SK-N-SH (cell line): ENCODE measurements around the gene EYA2. TPM values are rescaled to one million over a fixed set of nuclear protein-coding genes. Genes with fewer than 3 reads are reported as not detected.

Source experiments
- CTCF ChIA-PET: fragments of 300-600, 350-600 bp; formaldehyde crosslinking; extraction: SDS; loops from one replicate; lab custom pipeline; 2021; lab: Yijun Ruan, JAX
- POLR2A ChIA-PET: fragments of 350-600 bp; sonication (Branson Sonifier 250); formaldehyde crosslinking; extraction: SDS; loops from one replicate; lab custom pipeline; 2020; ENCODE audit warnings: antibody characterized with exemption, inconsistent platforms; lab: Yijun Ruan, JAX
- DNase-seq: peaks from one replicate; pipeline ENCODE4 v3.0.0; 2012
- H2AFZ ChIP-seq: fragments of 200-600 bp; sonication (generic); 2 replicates; pipeline ENCODE4 v1.8.1; 2016; ENCODE audit warnings: antibody characterized with exemption, mild to moderate bottlenecking, low read depth
- H3F3A ChIP-seq: fragments of 200-600 bp; sonication (generic); replicated peaks from 2 replicates; pipeline ENCODE3; 2016; ENCODE audit warnings: antibody characterized with exemption, mild to moderate bottlenecking; ENCODE audit not compliant: insufficient read depth
- H3K27ac ChIP-seq, 2 experiments: fragments of 200-500 bp in 1 of 2; fragments of 200-600 bp in 1 of 2; sonication (Bioruptor generic) in 1 of 2; sonication (generic), shearing (Covaris generic) in 1 of 2; 2 replicates each; pipeline versions ENCODE4 v1.5.1 to v1.6.1; 2014 to 2016; ENCODE audit warnings: low read depth in 2 of 2, inconsistent platforms in 1 of 2, low read length in 1 of 2, mild to moderate bottlenecking in 1 of 2, mixed read lengths in 1 of 2
- H3K27me3 ChIP-seq: fragments of 200-600 bp; sonication (generic), shearing (Covaris generic); 2 replicates; pipeline ENCODE4 v1.6.1; 2016; ENCODE audit warnings: mixed run types; ENCODE audit not compliant: insufficient read depth
- H3K36me3 ChIP-seq, 2 experiments: fragments of 200-500 bp in 1 of 2; fragments of 200-600 bp in 1 of 2; sonication (Bioruptor generic) in 1 of 2; sonication (generic) in 1 of 2; replicated peaks in 1 of 2; 2 replicates each; pipeline versions ENCODE3 to v1.5.1; 2014 to 2016; ENCODE audit warnings: low read length in 1 of 2, mild to moderate bottlenecking in 1 of 2; ENCODE audit not compliant: insufficient read depth in 2 of 2, control insufficient read depth in 1 of 2
- H3K4me1 ChIP-seq, 2 experiments: fragments of 200-500 bp in 1 of 2; fragments of 200-600 bp in 1 of 2; sonication (Bioruptor generic) in 1 of 2; sonication (generic), shearing (Covaris generic) in 1 of 2; 2 replicates each; pipeline versions ENCODE4 v1.5.1 to v1.6.1; 2014 to 2016; ENCODE audit warnings: low read depth in 1 of 2, low read length in 1 of 2, mixed run types in 1 of 2; ENCODE audit not compliant: insufficient read depth in 2 of 2, control insufficient read depth in 1 of 2
- H3K4me2 ChIP-seq: fragments of 200-600 bp; sonication (generic), shearing (Covaris generic); 2 replicates; pipeline ENCODE4 v1.6.1; 2017; ENCODE audit warnings: mixed run types
- H3K4me3 ChIP-seq, 2 experiments: fragments of 200-500 bp in 1 of 2; fragments of 200-600 bp in 1 of 2; sonication (Bioruptor generic) in 1 of 2; sonication (generic), shearing (Covaris generic) in 1 of 2; 2 replicates each; pipeline versions ENCODE4 v1.5.1 to v1.8.1; 2014 to 2016; ENCODE audit warnings: low read depth in 2 of 2, inconsistent platforms in 1 of 2, low read length in 1 of 2, mild to moderate bottlenecking in 1 of 2, mixed read lengths in 1 of 2, moderate library complexity in 1 of 2
- H3K79me2 ChIP-seq: fragments of 200-600 bp; sonication (generic); 2 replicates; pipeline ENCODE4 v1.8.1; 2017; ENCODE audit warnings: mild to moderate bottlenecking; ENCODE audit not compliant: insufficient read depth
- H3K9ac ChIP-seq: fragments of 200-600 bp; sonication (generic); 2 replicates; pipeline ENCODE4 v1.6.1; 2017; ENCODE audit warnings: mixed run types
- H3K9me2 ChIP-seq: fragments of 200-600 bp; sonication (generic); 2 replicates; pipeline ENCODE4 v1.6.1; 2017; ENCODE audit warnings: mixed run types
- H3K9me3 ChIP-seq: fragments of 200-600 bp; sonication (generic); 2 replicates; pipeline ENCODE4 v1.6.1; 2017; ENCODE audit warnings: mixed run types, mild to moderate bottlenecking, moderate library complexity
- H4K20me1 ChIP-seq: fragments of 200-600 bp; sonication (generic); 2 replicates; pipeline ENCODE4 v1.6.1; 2017; ENCODE audit warnings: mild to moderate bottlenecking, mixed run types; ENCODE audit not compliant: insufficient read depth
- CHD2 ChIP-seq: fragments of 150-350 bp; IDR thresholded peaks from 2 replicates; pipeline ENCODE4 v1.6.1; 2018; ENCODE audit warnings: low read length; ENCODE audit not compliant: partially characterized antibody
- EP300 ChIP-seq, 2 experiments: IDR thresholded peaks; 2 replicates each; pipeline versions ENCODE4 v1.4.0 to v1.6.1; 2012; ENCODE audit warnings: borderline replicate concordance in 1 of 2, low read depth in 1 of 2, low read length in 1 of 2
- FOSL2 ChIP-seq: IDR thresholded peaks from 2 replicates; pipeline ENCODE4 v1.4.0; 2012; ENCODE audit warnings: low read depth, mild to moderate bottlenecking, moderate library complexity, borderline replicate concordance
- FOXM1 ChIP-seq: IDR thresholded peaks from 2 replicates; pipeline ENCODE4 v1.4.0; 2012; ENCODE audit warnings: low read depth, mild to moderate bottlenecking
- GABPA ChIP-seq: IDR thresholded peaks from 2 replicates; pipeline ENCODE4 v1.4.0; 2012; ENCODE audit warnings: low read depth, mild to moderate bottlenecking
- JUND ChIP-seq: IDR thresholded peaks from 2 replicates; pipeline ENCODE4 v1.4.0; 2012
- NFIC ChIP-seq: IDR thresholded peaks from 2 replicates; pipeline ENCODE4 v1.4.0; 2012; ENCODE audit warnings: borderline replicate concordance
- POLR2AphosphoS5 ChIP-seq: IDR thresholded peaks from 2 replicates; pipeline ENCODE4 v1.6.1; 2012; ENCODE audit warnings: low read depth, low read length
- RAD21 ChIP-seq: IDR thresholded peaks from 2 replicates; pipeline ENCODE4 v1.6.1; 2012; ENCODE audit warnings: mild to moderate bottlenecking, low read length
- RCOR1 ChIP-seq: fragments of 150-350 bp; IDR thresholded peaks from 2 replicates; pipeline ENCODE4 v1.6.1; 2017; ENCODE audit warnings: antibody characterized with exemption, low read length
- TCF12 ChIP-seq: IDR thresholded peaks from 2 replicates; pipeline ENCODE4 v1.4.0; 2012
- YY1 ChIP-seq: IDR thresholded peaks from 2 replicates; pipeline ENCODE4 v1.4.0; 2012; ENCODE audit warnings: low read depth, mild to moderate bottlenecking
- whole genome bisulfite sequencing: methylation state at CpG from one replicate; pipeline ENCODE4 v1.1.6; 2017; ENCODE audit warnings: low lambda C conversion rate; 5-methylcytosine and 5-hydroxymethylcytosine counted together
- polyA plus RNA-seq, 3 experiments: library from polyadenylated mRNA; depleted of rRNA; stranded (reverse); fragments of >200 nt; gene quantifications; 2 replicates each; pipeline ENCODE4 v1.2.3, GENCODE V29; 2012
- TF ChIP-seq, protein P1 (sequence below): fragments of 150-350 bp; IDR thresholded peaks from 2 replicates; pipeline ENCODE4 v1.6.1; 2017; ENCODE audit warnings: antibody characterized with exemption, low read length, low read depth, borderline replicate concordance
- TF ChIP-seq, protein P2 (sequence below): fragments of 150-350 bp; IDR thresholded peaks from 2 replicates; pipeline ENCODE4 v1.6.1; 2016; ENCODE audit warnings: mild to moderate bottlenecking, low read depth, low read length
- TF ChIP-seq, protein P3 (sequence below): IDR thresholded peaks from 2 replicates; pipeline ENCODE4 v1.4.0; 2012; ENCODE audit warnings: low read depth

EYA2 gene
- polyA plus RNA-seq, 1 of the 3 experiments (the other 2 are of a cell fraction), result 0.05 TPM

DNA sequence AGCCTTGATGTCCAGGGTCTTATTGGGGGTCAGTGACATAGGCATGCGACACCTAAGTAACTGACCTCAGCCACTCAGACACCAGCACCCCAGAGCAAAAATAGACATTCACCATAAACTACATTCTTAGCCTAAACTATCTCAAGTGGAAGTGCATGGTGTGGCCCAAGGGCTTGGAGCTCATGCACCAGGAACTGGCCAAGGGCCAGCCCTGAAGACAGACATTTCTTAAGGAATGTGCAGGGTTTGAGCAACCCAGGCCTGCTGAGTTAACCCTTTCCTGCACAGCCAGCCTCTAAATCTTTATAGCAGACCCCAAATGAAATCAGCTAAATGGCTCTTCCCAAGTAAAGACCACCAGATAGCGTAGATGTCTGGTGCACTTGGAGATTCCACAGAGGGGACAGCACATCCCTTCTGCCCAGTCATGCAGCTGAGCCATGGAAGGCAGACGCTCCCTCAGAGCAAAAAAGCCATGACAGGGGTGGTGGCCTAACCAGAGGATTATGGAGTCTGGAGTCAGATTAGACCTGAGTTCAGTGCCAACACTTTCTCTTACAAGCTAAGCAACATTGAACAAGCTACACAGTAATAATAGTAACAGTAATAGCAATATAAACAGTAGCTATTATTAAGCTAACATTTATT is 239.3 kb downstream of the EYA2 start:
- TF ChIP-seq, protein P1, sequence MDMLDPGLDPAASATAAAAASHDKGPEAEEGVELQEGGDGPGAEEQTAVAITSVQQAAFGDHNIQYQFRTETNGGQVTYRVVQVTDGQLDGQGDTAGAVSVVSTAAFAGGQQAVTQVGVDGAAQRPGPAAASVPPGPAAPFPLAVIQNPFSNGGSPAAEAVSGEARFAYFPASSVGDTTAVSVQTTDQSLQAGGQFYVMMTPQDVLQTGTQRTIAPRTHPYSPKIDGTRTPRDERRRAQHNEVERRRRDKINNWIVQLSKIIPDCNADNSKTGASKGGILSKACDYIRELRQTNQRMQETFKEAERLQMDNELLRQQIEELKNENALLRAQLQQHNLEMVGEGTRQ, result no peak
- TF ChIP-seq JUND, result no peak
- TF ChIP-seq, protein P2, sequence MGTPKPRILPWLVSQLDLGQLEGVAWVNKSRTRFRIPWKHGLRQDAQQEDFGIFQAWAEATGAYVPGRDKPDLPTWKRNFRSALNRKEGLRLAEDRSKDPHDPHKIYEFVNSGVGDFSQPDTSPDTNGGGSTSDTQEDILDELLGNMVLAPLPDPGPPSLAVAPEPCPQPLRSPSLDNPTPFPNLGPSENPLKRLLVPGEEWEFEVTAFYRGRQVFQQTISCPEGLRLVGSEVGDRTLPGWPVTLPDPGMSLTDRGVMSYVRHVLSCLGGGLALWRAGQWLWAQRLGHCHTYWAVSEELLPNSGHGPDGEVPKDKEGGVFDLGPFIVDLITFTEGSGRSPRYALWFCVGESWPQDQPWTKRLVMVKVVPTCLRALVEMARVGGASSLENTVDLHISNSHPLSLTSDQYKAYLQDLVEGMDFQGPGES, result no peak
- peak; percentile 85 for TF ChIP-seq NFIC
- no peak for TF ChIP-seq CHD2
- no peak for TF ChIP-seq FOXM1
- TF ChIP-seq, protein P3, sequence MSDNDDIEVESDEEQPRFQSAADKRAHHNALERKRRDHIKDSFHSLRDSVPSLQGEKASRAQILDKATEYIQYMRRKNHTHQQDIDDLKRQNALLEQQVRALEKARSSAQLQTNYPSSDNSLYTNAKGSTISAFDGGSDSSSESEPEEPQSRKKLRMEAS, result 0 out of 2 replicates have a peak, but pooled peaks have one; percentile 26
- no peak for TF ChIP-seq POLR2AphosphoS5
- no peak for TF ChIP-seq GABPA
- TF ChIP-seq FOSL2, result no peak
- TF ChIP-seq RAD21, result no peak
- no peak for TF ChIP-seq RCOR1
- peak; percentile 45; the same call in 1 of the 2 replicates for TF ChIP-seq TCF12
- TF ChIP-seq YY1, result no peak
- no peak for TF ChIP-seq EP300 (IDR thresholded peaks at IDR 0.05; ENCODE audit: borderline replicate concordance in 1 of 2, low read depth in 1 of 2, low read length in 1 of 2)
- TF ChIP-seq, all 33 proteins: peak for 3
- Histone ChIP-seq H3K27ac (no peak overlapping the region), H3K27me3 (no peaks in the 10 kb centered on the region), H3K4me1 (peaks cover 0 to 18% of the 10 kb centered on the region in 2 experiments; a peak in 1 of 4 replicates), H4K20me1 (no peaks in the 10 kb centered on the region), H3F3A (peaks cover 7% of the 10 kb centered on the region), H3K79me2 (no peaks in the 10 kb centered on the region), H3K9me2 (no peaks in the 10 kb centered on the region), H3K4me2 (no peak overlapping the region), H3K9ac (no peak overlapping the region), H2AFZ (no peak overlapping the region; the same call in 1 of the 2 replicates), H3K4me3 (no peak overlapping the region), H3K36me3 (no peaks in the 10 kb centered on the region), H3K9me3 (no peaks in the 10 kb centered on the region)
- ChIA-PET POLR2A (no interaction called here), CTCF (interaction anchor here (0.7 to 1.5 kb wide), 4 partner anchors 9 to 382 kb away, joined by 3 to 6 read pairs (median 4); no protein-coding TSS in a partner anchor)
- no peak for DNase-seq
- 90% methylated on average over 2 of the region's 3 CpGs for WGBS

DNA sequence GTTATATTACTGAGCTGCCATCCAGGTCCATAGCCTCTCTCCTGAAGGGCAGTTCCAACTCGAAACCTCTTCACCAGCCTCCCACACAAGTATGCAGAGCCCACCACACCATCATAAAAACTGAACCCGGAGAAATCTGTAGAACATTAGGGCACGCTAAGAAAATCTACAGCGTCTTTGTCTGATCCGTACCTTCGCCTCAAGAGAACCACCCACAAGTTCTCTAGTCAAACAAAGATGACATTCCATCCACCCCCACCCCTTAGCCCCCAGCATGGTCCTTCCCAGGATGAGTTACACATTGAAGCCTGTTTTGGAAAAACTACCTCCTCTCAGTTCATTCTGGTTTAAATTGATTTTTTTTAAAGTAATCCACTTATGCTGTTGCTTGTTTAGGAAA is 242.1 kb downstream of the EYA2 start:
- 95% methylated on average over 6 of the region's 6 CpGs for WGBS

More for the DNA sequence above, 242.1 kb downstream of the EYA2 start:
- H3K4me3 ChIP-seq, result no peak overlapping the region
- CTCF ChIA-PET, result interaction anchor here (0.9 to 1.4 kb wide), 2 partner anchors 14 to 379 kb away, joined by 4 to 6 read pairs; no protein-coding TSS in a partner anchor
- no peak overlapping the region for H3K4me2 ChIP-seq
- H3K9ac ChIP-seq, result no peak overlapping the region
- no peaks in the 10 kb centered on the region for H3K36me3 ChIP-seq
- H3K79me2 ChIP-seq, result no peaks in the 10 kb centered on the region
- H4K20me1 ChIP-seq, result no peaks in the 10 kb centered on the region
- no peaks in the 10 kb centered on the region for H3K9me2 ChIP-seq
- POLR2A ChIA-PET, result no interaction called here
- DNase-seq, result no peak
- H3K27me3 ChIP-seq, result no peaks in the 10 kb centered on the region
- no peaks in the 10 kb centered on the region for H3K9me3 ChIP-seq
- peaks cover 7% of the 10 kb centered on the region for H3F3A ChIP-seq
- peaks cover 0 to 18% of the 10 kb centered on the region in 2 experiments; a peak in 1 of 4 replicates for H3K4me1 ChIP-seq
- H2AFZ ChIP-seq, result no peak overlapping the region
- TF ChIP-seq FOXM1, result no peak
- no peak overlapping the region for H3K27ac ChIP-seq
